GM11168 (cell line): ENCODE data around the gene OR8K5.
"Not testable (repeated sequence)": the region's sequence is repeated elsewhere in the genome, so short reads cannot be mapped to it uniquely, and the experiment has no call there.

Experiments used
- in situ Hi-C: fragments of 300-500 bp; cut with MboI; formaldehyde crosslinking; loops from one replicate; pipeline ENCODE4 v1.12.0; 2022; ENCODE audit warnings: low sequenced_read_pairs; ENCODE audit not compliant: unreplicated experiment

The OR8K5 gene, protein sequence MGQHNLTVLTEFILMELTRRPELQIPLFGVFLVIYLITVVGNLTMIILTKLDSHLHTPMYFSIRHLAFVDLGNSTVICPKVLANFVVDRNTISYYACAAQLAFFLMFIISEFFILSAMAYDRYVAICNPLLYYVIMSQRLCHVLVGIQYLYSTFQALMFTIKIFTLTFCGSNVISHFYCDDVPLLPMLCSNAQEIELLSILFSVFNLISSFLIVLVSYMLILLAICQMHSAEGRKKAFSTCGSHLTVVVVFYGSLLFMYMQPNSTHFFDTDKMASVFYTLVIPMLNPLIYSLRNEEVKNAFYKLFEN

DNA sequence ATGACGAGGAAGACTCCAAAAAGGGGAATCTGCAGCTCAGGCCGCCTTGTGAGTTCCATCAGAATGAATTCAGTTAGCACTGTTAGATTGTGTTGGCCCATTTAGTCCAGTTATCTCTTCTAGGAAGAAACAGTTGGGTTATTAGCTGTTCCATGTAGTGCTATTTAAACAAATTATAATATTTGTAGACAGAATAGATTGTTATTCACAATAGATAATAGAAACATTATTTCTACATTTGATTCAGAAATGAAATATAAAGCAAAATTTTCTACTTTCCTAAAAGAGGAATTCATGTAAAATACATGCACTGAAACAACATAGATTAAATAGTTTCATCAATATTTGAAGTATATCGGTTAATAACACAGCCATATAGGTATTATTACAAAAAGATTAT, at the start of gene OR8K5:
OR8K5 (minus strand) TSS at position 101 of the 400 bp plus-strand sequence; CDS start at position 101, 0 bp downstream.
- in situ Hi-C loops = no loop called here

DNA sequence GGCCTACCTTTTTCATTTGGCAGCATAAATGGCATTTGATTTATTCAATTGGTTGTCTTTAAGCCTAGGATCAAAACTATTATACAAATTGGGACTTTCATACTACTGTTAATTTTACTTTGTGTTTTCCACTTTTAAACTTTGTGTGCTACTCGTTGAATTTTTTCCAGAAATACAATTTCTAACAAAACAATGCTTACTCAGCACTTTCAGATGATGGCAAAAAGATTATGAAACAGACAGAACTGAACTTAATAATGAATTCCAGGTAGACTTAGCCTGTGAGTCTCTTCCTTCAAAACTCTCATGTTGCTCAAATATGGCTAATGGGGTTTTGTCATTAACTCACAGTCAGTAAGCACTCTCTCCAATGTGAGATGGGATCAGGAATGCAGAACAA, 47.7 kb upstream of the OR8K5 start:
- in situ Hi-C loops = no loop called here

DNA sequence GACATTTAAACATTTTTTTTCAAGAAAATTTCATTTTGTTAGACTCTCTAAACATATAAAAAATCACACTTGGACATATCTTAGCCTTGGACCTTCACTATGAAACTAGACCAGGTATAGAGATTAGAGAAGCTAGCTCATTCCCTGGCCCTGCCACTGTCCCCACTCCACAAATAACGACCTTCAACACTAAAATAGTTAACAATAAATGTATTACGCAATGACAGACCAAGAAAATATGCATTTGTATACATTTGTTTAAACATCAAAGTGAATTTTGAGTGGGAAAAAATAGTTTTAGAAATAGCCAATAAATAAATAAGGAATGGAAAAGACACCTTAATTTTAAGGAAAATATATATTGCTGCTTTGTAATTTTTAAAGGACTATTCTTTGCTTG, 37.2 kb upstream of the OR8K5 start:
- in situ Hi-C loops = no loop called here

DNA sequence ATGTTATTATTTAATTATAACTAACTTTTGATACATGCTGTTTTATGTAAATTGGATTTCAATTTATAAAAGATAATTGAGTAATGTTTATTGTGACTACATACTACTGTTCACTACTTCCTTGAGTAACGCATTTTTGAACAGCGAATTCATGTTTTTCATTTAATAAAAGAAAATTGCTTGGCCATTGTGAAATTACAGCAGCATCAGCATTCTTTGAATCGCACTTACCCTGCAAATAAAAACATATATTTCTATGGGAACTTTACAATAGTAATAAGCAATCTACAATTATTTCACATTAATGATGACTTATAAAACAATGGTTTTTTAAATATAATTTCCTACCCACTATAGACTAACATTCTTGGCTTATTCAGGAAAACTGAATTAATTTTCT, 36.6 kb upstream of the OR8K5 start:
- in situ Hi-C loops = no loop called here

DNA sequence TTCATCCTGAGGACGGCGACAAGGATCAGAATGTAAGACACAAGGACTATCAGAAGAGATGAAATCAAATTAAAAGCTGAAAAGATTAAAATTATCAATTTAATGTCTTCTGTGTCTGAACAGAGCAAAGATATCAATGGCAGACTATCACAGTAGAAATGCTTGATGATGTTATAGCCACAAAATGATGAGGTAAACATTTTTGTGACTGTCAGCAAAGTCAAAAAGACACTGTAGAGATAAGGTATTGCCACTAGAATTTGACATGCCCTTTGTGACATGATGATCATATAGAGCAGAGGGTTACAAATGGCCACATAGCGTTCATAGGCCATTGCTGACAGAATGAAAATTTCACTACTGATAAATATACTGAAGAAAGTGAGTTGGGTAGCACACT, 28.5 kb upstream of the OR8K5 start:
- in situ Hi-C loops = no loop called here

DNA sequence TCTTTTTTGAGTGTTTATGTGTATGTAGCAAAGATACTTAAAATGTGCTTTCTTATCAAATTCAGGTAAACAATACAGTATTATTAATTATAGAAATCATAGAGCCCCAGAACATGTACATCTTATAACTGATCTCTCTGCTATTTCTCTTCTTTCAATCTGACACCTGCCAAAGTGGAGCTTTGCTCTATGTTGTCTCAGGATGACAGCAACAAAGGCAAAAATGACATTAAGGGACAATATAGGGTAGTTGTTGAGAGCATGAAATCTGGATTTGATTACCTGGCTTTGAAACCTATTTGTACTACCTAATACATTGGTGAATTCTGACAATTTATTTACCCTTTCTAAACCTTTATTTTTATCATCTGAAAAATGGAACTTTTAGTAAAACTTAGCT, 23.3 kb upstream of the OR8K5 start:
- in situ Hi-C loops = no loop called here

DNA sequence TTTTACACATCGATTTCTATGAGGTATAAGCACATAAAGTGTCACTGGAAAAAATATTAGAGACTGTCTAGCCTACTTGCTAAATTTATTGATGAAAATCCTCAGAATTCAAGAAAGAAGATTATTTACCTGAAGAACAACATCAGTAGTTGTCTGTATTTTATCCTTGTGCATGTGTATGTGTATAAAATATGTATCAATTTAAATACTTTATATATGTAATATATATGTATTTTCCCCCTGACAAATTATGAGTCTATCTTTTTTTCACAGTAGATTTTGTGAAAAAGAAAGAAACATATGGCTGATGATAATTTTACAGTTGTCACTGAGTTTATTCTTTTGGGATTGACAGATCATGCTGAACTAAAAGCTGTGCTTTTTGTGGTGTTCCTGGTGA, 16.2 kb upstream of the OR8K5 start, which contains the start of gene OR5J2:
OR5J2 (plus strand) TSS at position 301 of the 400 bp plus-strand sequence; CDS start at position 301, 0 bp downstream.
- in situ Hi-C loops = no loop called here

DNA sequence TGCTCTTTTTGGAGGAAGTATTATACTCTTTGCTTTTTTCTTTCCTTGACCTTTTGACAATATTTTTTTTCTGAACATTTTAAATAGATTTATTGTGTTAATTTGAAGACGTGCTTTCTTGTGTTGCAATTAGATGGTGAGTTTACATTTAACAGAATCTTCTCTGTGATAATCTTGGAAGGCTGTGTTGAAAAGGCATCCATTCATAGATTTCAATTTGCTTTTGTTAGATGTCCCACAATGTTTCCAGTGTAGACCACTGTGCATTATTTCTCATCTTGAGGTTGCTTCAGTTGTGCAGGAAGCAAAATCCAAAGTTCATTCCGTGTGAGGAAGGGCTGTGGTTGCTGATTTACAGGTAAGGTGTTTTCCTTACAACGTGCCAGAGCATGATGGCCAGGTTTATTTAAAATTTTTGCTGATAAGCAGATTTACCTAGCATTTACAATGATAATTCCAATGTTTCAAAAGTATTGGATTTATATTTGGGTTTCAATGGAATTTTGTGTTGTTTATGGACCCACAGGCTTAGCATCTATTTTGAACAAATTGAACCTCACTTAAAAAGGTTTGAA, 12.2 kb upstream of the OR8K5 start:
- in situ Hi-C loops = no loop called here

DNA sequence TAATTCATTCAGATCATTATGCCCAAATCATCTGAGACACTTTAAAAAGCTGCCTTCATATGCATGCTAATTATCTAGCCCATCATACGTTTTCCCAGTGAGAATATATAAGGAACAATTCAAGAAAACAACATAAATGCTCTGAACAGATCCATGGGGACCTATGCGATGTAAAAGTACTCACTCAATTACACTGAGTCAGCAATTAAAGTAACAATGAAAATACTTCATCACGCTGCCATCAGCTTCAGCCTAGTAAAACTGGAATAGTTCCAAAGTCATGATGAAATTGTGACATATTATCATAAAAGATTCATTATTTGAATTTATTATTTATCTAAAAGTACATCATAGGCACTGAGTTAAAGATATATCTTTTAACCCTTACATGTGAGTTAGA, 3.7 kb upstream of the OR8K5 start:
- in situ Hi-C loops = no loop called here

DNA sequence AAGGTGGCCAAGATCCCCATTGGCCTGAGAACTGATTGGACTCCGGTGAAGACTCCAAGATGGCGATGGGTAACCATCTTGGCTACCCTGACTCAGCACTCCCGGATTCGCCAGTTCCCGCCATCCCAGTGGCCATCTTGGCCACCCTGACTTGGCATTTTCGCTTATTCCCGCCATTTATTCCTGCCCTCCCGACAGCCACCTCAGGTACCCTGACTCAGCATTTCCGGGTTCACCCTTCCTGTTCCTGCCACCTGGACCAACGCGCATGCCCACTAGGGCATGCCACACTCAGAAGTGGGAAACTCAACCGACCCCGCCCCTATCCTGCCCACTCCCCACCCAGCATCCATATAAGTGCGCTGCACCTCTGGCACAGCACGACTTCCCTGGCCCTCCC, 7.8 kb downstream of the OR8K5 start:
- in situ Hi-C loops = no loop called here

DNA sequence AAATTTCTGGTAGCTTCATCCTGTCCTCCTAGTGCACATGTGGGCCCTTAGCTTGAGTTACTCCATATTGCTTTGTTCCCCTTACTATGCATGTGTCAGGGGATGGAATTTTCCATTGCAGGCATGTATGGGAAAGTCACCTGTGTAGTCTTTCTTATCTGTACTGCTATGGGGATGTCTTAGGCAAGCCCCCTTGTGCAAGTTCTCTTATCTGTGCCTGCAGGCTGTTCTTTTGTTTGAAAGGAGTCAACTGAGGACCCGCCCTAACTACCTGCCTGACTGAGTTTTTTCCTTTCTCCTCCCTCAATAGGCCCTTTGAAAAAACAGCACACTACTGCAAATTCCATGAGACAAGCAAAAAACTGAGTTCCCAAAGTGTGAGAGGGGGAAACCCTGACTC, 8.7 kb downstream of the OR8K5 start:
- in situ Hi-C loops = no loop called here

DNA sequence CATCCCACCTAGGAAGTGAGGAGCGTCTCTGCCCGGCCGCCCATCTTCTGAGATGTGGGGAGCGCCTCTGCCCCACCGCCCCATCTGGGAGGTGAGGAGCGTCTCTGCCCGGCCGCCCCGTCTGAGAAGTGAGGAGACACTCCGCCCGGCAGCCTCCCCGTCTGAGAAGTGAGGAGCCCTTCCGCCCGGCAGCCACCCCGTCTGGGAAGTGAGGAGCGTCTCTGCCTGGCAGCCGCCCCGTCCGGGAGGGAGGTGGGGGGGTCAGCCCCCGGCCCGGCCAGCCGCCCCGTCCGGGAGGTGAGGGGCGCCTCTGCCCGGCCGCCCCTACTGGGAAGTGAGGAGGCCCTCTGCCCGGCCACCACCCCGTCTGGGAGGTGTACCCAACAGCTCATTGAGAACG, 16.4 kb downstream of the OR8K5 start:
- in situ Hi-C loops = not testable (repeated sequence)

DNA sequence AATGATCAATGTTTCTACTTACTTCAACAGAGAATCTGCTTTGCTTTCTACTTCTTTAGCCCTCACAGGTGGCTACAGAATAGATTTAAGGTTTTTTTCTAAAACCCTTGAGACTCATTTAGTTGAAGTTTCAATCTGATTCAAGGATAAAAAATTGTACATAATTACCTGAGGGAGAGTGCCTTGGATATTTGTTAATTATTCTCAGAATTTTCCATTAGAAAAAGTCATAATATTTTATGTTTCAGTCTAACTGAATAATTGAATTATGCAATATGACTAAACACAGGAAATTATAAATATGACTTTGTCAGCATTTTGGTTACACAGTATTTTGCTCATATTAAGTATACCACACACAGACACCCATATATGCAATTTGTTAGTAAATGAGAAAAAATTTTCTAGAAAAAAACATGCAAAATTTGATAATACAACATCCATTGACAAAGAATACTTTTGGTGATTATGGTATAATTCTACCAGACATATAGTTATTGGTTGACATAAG, 19.9 kb downstream of the OR8K5 start, which contains the start of gene OR8J3:
OR8J3 (minus strand) TSS at position 51 of the 511 bp plus-strand sequence. CDS start 2,483 bp downstream, outside the sequence.
- in situ Hi-C loops = no loop called here

DNA sequence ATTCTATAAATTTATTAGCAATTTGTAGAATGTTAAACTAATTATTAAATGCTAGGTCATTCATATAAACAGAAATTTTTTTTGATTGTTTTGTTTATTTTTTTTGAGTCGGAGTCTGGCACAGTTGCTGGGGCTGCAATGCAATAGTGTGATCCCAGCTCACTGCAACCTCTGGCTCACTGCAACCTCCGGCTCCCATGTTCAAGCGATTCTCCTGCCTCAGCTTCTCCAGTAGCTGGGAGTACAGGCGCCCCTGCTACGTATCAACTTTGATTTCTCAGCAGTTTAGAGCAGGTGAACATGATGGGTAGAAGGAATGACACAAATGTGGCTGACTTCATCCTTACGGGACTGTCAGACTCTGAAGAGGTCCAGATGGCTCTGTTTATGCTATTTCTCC, 38.0 kb downstream of the OR8K5 start, which contains the start of gene OR8H3:
OR8H3 (plus strand) TSS at position 301 of the 400 bp plus-strand sequence; CDS start at position 301, 0 bp downstream.
- in situ Hi-C loops = no loop called here
